Ammon's horn (tissue), 1 donor: ENCODE results near the gene POLR3GL.

Experiments used
- DNase-seq: peaks from one replicate; pipeline ENCODE4 v3.0.0-alpha.2; 2016; ENCODE audit warnings: low spot score

The POLR3GL gene

GRCh38 chr1:145949219-145949618, 15.3 kb upstream of the POLR3GL start:
- DNase-seq: no peak

- no peak for DNase-seq
Measured at GRCh38 chr1:145951526-145951925, 13.0 kb upstream of the POLR3GL start.

GRCh38 chr1:145952903-145953302, 11.6 kb upstream of the POLR3GL start:
- DNase-seq: no peak

GRCh38 chr1:145953861-145954260, 10.6 kb upstream of the POLR3GL start:
- DNase-seq: no peak

GRCh38 chr1:145955436-145955835, 9.1 kb upstream of the POLR3GL start:
- DNase-seq: no peak

GRCh38 chr1:145956361-145956760, 8.1 kb upstream of the POLR3GL start:
- DNase-seq: no peak

GRCh38 chr1:145956781-145957442, 7.6 kb upstream of the POLR3GL start:
- no peak for DNase-seq

- peak; percentile 99 for DNase-seq
Measured at GRCh38 chr1:145957443-145958319, 6.8 kb upstream of the POLR3GL start, which contains the start of gene LIX1L. Gene LIX1L, minus strand, starts transcription at chr1:145958017. Its CDS starts 90 bp downstream, at chr1:145957927.

GRCh38 chr1:145958734-145959133, 5.8 kb upstream of the POLR3GL start:
- DNase-seq: no peak

- DNase-seq: no peak
Measured at GRCh38 chr1:145959333-145959732, 5.2 kb upstream of the POLR3GL start.

GRCh38 chr1:145959957-145960467, 4.5 kb upstream of the POLR3GL start:
- DNase-seq: no peak

GRCh38 chr1:145960468-145961108, 3.9 kb upstream of the POLR3GL start:
- peak; percentile 79 for DNase-seq

- no peak for DNase-seq
Measured at GRCh38 chr1:145961109-145961424, 3.4 kb upstream of the POLR3GL start.

- DNase-seq: peak; percentile 75
Measured at GRCh38 chr1:145961425-145962156, 2.9 kb upstream of the POLR3GL start.

- DNase-seq: peak; percentile 82
Measured at GRCh38 chr1:145962157-145963102, 2.1 kb upstream of the POLR3GL start.

GRCh38 chr1:145963265-145964019, 1.0 kb upstream of the POLR3GL start:
- no peak for DNase-seq

GRCh38 chr1:145965119-145965744, 742 bp downstream of the POLR3GL start:
- DNase-seq: no peak

GRCh38 chr1:145967288-145967687, 2.8 kb downstream of the POLR3GL start:
- DNase-seq: no peak

GRCh38 chr1:145972580-145972979, 8.1 kb downstream of the POLR3GL start:
- no peak for DNase-seq

GRCh38 chr1:145974721-145975120, 10.2 kb downstream of the POLR3GL start:
- DNase-seq: no peak
